Measurements from ENCODE around the gene SCN1B. TPM values are rescaled to one million over a fixed set of nuclear protein-coding genes. Genes with fewer than 3 reads are reported as not detected.

SCN1B gene
- total and polyA plus RNA-seq, 2 of the 13 experiments (the other 11 are each of a cell fraction or from before 2014, with no cell fraction given) = 2.7 to 20.1 TPM

GRCh38 chr19:35040826-35041547 is 10.7 kb downstream of the SCN1B start (continued):
- TF ChIP-seq, protein P1, sequence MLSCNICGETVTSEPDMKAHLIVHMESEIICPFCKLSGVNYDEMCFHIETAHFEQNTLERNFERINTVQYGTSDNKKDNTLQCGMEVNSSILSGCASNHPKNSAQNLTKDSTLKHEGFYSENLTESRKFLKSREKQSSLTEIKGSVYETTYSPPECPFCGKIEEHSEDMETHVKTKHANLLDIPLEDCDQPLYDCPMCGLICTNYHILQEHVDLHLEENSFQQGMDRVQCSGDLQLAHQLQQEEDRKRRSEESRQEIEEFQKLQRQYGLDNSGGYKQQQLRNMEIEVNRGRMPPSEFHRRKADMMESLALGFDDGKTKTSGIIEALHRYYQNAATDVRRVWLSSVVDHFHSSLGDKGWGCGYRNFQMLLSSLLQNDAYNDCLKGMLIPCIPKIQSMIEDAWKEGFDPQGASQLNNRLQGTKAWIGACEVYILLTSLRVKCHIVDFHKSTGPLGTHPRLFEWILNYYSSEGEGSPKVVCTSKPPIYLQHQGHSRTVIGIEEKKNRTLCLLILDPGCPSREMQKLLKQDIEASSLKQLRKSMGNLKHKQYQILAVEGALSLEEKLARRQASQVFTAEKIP (CRISPR knock-in tag; IDR thresholded peaks at IDR 0.05; ENCODE audit: borderline replicate concordance) = no peak
- peak; percentile 83; the same call in 1 of the 2 replicates for TF ChIP-seq ZNF512 (CRISPR knock-in tag; IDR thresholded peaks at IDR 0.05)
- peak; percentile 66; the same call in 1 of the 2 replicates for TF ChIP-seq NCOR1 (IDR thresholded peaks at IDR 0.05; ENCODE audit: borderline replicate concordance, low read length)
- TF ChIP-seq FOSL1 (CRISPR knock-in tag; IDR thresholded peaks at IDR 0.05; ENCODE audit: borderline replicate concordance) = peak; percentile 39; the same call in 1 of the 2 replicates
- TF ChIP-seq GPN1 (CRISPR knock-in tag; IDR thresholded peaks at IDR 0.05; ENCODE audit: borderline replicate concordance) = no peak
- peak; percentile 88 for TF ChIP-seq ZNF891 (CRISPR knock-in tag; IDR thresholded peaks at IDR 0.05)
- TF ChIP-seq ZNF614 (CRISPR knock-in tag; IDR thresholded peaks at IDR 0.05; ENCODE audit: borderline replicate concordance) = peak; percentile 73; the same call in 1 of the 2 replicates
- TF ChIP-seq, protein P2, sequence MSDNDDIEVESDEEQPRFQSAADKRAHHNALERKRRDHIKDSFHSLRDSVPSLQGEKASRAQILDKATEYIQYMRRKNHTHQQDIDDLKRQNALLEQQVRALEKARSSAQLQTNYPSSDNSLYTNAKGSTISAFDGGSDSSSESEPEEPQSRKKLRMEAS (IDR thresholded peaks at IDR 0.05) = peak; percentile 92
- no peak for TF ChIP-seq ZNF180 (CRISPR knock-in tag; IDR thresholded peaks at IDR 0.05; ENCODE audit: borderline replicate concordance, low read depth)
- TF ChIP-seq, protein P3, sequence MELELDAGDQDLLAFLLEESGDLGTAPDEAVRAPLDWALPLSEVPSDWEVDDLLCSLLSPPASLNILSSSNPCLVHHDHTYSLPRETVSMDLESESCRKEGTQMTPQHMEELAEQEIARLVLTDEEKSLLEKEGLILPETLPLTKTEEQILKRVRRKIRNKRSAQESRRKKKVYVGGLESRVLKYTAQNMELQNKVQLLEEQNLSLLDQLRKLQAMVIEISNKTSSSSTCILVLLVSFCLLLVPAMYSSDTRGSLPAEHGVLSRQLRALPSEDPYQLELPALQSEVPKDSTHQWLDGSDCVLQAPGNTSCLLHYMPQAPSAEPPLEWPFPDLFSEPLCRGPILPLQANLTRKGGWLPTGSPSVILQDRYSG (CRISPR knock-in tag; IDR thresholded peaks at IDR 0.05) = peak; percentile 64; the same call in 1 of the 2 replicates
- peak; percentile 90 for TF ChIP-seq GABPB1 (CRISPR knock-in tag; IDR thresholded peaks at IDR 0.05)
- no peak for TF ChIP-seq ASH2L (IDR thresholded peaks at IDR 0.05; ENCODE audit: insufficient read length, low read depth, low read length)
- TF ChIP-seq, protein P4, sequence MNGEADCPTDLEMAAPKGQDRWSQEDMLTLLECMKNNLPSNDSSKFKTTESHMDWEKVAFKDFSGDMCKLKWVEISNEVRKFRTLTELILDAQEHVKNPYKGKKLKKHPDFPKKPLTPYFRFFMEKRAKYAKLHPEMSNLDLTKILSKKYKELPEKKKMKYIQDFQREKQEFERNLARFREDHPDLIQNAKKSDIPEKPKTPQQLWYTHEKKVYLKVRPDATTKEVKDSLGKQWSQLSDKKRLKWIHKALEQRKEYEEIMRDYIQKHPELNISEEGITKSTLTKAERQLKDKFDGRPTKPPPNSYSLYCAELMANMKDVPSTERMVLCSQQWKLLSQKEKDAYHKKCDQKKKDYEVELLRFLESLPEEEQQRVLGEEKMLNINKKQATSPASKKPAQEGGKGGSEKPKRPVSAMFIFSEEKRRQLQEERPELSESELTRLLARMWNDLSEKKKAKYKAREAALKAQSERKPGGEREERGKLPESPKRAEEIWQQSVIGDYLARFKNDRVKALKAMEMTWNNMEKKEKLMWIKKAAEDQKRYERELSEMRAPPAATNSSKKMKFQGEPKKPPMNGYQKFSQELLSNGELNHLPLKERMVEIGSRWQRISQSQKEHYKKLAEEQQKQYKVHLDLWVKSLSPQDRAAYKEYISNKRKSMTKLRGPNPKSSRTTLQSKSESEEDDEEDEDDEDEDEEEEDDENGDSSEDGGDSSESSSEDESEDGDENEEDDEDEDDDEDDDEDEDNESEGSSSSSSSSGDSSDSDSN (CRISPR knock-in tag; IDR thresholded peaks at IDR 0.05) = peak; percentile 91
- peak; percentile 93 for TF ChIP-seq MEIS2 (CRISPR knock-in tag; IDR thresholded peaks at IDR 0.05)
- peak; percentile 50; the same call in 1 of the 2 replicates for TF ChIP-seq CHD2 (IDR thresholded peaks at IDR 0.05; ENCODE audit: low read depth, low read length)
- no peak for TF ChIP-seq ZNF432 (CRISPR knock-in tag; IDR thresholded peaks at IDR 0.05; ENCODE audit: borderline replicate concordance)
- no peak for TF ChIP-seq ZNF10 (CRISPR knock-in tag; IDR thresholded peaks at IDR 0.05; ENCODE audit: borderline replicate concordance, low read depth)
- no peak for TF ChIP-seq RNF2 (conservative IDR thresholded peaks at IDR 0.05; ENCODE audit: low read depth)
